Upper lobe of left lung (tissue), 6 donors: Measurements from ENCODE around the gene GID8. TPM values are rescaled to one million over a fixed set of nuclear protein-coding genes. Genes with fewer than 3 reads are reported as not detected.
"Not testable (repeated sequence)": the region's sequence is repeated elsewhere in the genome, so short reads cannot be mapped to it uniquely, and the experiment has no call there.

Experiments used
- ATAC-seq, 2 donors: fragments of 200-7000 bp; cut with Tn5 transposase; one replicate each; pipeline ENCODE4 v1.9.1; 2022; ENCODE audit warnings: mild to moderate bottlenecking in 2 of 2, moderate library complexity in 2 of 2; ENCODE audit not compliant: low FRiP score in 2 of 2
- DNase-seq, 2 donors: peaks; one replicate each; pipeline ENCODE4 v3.0.0-alpha.2; 2019 to 2020
- H3K27ac ChIP-seq, 4 donors: fragments of 200-600 bp; sonication (generic); one replicate each; pipeline ENCODE4 v1.5.1; 2016 to 2019
- H3K27me3 ChIP-seq, 4 donors: fragments of 200-600 bp; sonication (generic); one replicate each; pipeline ENCODE4 v1.5.1; 2017 to 2019
- H3K36me3 ChIP-seq, 4 donors: fragments of 200-600 bp; sonication (generic); one replicate each; pipeline ENCODE4 v1.5.1; 2016 to 2019
- H3K4me1 ChIP-seq, 4 donors: fragments of 200-600 bp; sonication (generic); one replicate each; pipeline ENCODE4 v1.5.1; 2018 to 2019
- H3K4me3 ChIP-seq, 4 donors: fragments of 200-600 bp; sonication (generic); one replicate each; pipeline ENCODE4 v1.5.1; 2017 to 2019; ENCODE audit warnings: mild to moderate bottlenecking in 2 of 4, moderate library complexity in 1 of 4
- H3K9me3 ChIP-seq, 4 donors: fragments of 200-600 bp; sonication (generic); one replicate each; pipeline ENCODE4 v1.5.1; 2018 to 2019
- CTCF ChIP-seq, 6 experiments: fragments of 450-650 bp in 4 of 6; fragments of 200-600 bp in 2 of 6; sonication (generic) in 2 of 6; IDR thresholded peaks; one replicate each; pipeline ENCODE4 v1.5.1; 2016 to 2019; ENCODE audit warnings: antibody characterized with exemption in 6 of 6
- EP300 ChIP-seq, 4 donors: sonication (generic); formaldehyde crosslinking; IDR thresholded peaks; one replicate each; pipeline ENCODE4 v1.5.1; 2017; ENCODE audit warnings: antibody characterized with exemption in 4 of 4, control low read depth in 2 of 4
- POLR2A ChIP-seq, 4 donors: fragments of 450-650 bp; IDR thresholded peaks; one replicate each; pipeline ENCODE4 v1.5.1; 2016 to 2017; ENCODE audit warnings: antibody characterized with exemption in 4 of 4, mild to moderate bottlenecking in 2 of 4
- POLR2AphosphoS5 ChIP-seq, 2 donors: sonication (generic); formaldehyde crosslinking; IDR thresholded peaks; one replicate each; pipeline ENCODE4 v1.5.1; 2017; ENCODE audit warnings: antibody characterized with exemption in 2 of 2
- WGBS, 2 donors: methylation state at CpG; one replicate each; pipeline ENCODE4 v1.1.5; 2017 to 2018; 5-methylcytosine and 5-hydroxymethylcytosine counted together
- total RNA-seq, 6 donors: library from RNA; depleted of rRNA in 4 of 6; stranded (reverse); fragments of >200 nt in 4 of 6; gene quantifications; one replicate each; pipeline versions ENCODE4 v1.1.0 to v1.2.1, GENCODE V29; 2016 to 2021
- donor health status: DM: no; HTN: no; CAD: no; lungs with moderate emphysema.
- donor health status: DM: no; HTN: yes; CAD: no; lungs with severe emphysema.

The GID8 gene
- total RNA-seq, 6 donors from 2014 or later = 18.6 to 33.2 (median 26.3) TPM

GRCh38 chr20:62923059-62923668 is 14.8 kb upstream of the GID8 start:
- not testable (repeated sequence) for H3K4me3 ChIP-seq, H3K36me3 ChIP-seq, ATAC-seq, H3K9me3 ChIP-seq, H3K27me3 ChIP-seq
- TF ChIP-seq POLR2AphosphoS5 (IDR thresholded peaks at IDR 0.05) = peak in 1 of 2 donors; percentile 39
- 54 to 66% methylated on average over 17 of the region's 17 CpGs for WGBS, 2 donors
- peaks cover 82 to 87% (median 84%) of the 10 kb centered on the region in 4 donors for H3K4me1 ChIP-seq
- peak in 1 of 2 donors; percentile 60 for DNase-seq
- peak overlapping the region; percentile 45 to 99 (median 76) for H3K27ac ChIP-seq

- H3K4me3 ChIP-seq = peak overlapping the region in 3 of 4 donors; percentile 77 to 98 (median 88)
- no peaks in the 10 kb centered on the region for H3K9me3 ChIP-seq
- WGBS, 2 donors = 48 to 51% methylated on average over 7 of the region's 7 CpGs
- no peaks in the 10 kb centered on the region for H3K27me3 ChIP-seq
- H3K27ac ChIP-seq = peak overlapping the region; percentile 53 to 99 (median 98)
- DNase-seq (peak in 1 of 2 donors; percentile 18), ATAC-seq (no peak)
- no peaks in the 10 kb centered on the region for H3K36me3 ChIP-seq
- TF ChIP-seq CTCF (IDR thresholded peaks at IDR 0.05) = no peak
- TF ChIP-seq POLR2A (IDR thresholded peaks at IDR 0.05) = no peak
- no peak for TF ChIP-seq POLR2AphosphoS5 (IDR thresholded peaks at IDR 0.05)
- peaks cover 81 to 87% (median 83%) of the 10 kb centered on the region in 4 donors for H3K4me1 ChIP-seq
Measured at GRCh38 chr20:62923669-62924441, 14.1 kb upstream of the GID8 start.

GRCh38 chr20:62924442-62925075 is 13.4 kb upstream of the GID8 start:
- Histone ChIP-seq H3K4me1 (peaks cover 74 to 85% (median 79%) of the 10 kb centered on the region in 4 donors), H3K27me3 (no peaks in the 10 kb centered on the region), H3K9me3 (no peaks in the 10 kb centered on the region), H3K36me3 (no peaks in the 10 kb centered on the region), H3K27ac (peak overlapping the region; percentile 98 to 99 (median 98)), H3K4me3 (peak overlapping the region; percentile 67 to 98 (median 82))
- WGBS, 2 donors = 21 to 32% methylated on average over 12 of the region's 12 CpGs
- no peak for TF ChIP-seq CTCF (IDR thresholded peaks at IDR 0.05)
- peak in 1 of 2 donors; percentile 28 for DNase-seq
- ATAC-seq = no peak

GRCh38 chr20:62925076-62925419 is 12.9 kb upstream of the GID8 start:
- H3K9me3 ChIP-seq = no peaks in the 10 kb centered on the region
- DNase-seq (peak in 1 of 2 donors; percentile 19), ATAC-seq (no peak)
- H3K36me3 ChIP-seq = no peaks in the 10 kb centered on the region
- peak overlapping the region; percentile 67 to 98 (median 82) for H3K4me3 ChIP-seq
- 0 to 2% methylated on average over 4 of the region's 4 CpGs for WGBS, 2 donors
- TF ChIP-seq EP300 (IDR thresholded peaks at IDR 0.05) (no peak), POLR2A (IDR thresholded peaks at IDR 0.05) (no peak), POLR2AphosphoS5 (IDR thresholded peaks at IDR 0.05) (no peak), CTCF (IDR thresholded peaks at IDR 0.05) (no peak)
- no peaks in the 10 kb centered on the region for H3K27me3 ChIP-seq
- H3K4me1 ChIP-seq = peaks cover 72 to 85% (median 78%) of the 10 kb centered on the region in 4 donors
- peak overlapping the region; percentile 98 to 99 (median 98) for H3K27ac ChIP-seq
